ENCODE measurements around the gene XRCC1. TPM values are rescaled to one million over a fixed set of nuclear protein-coding genes. Genes with fewer than 3 reads are reported as not detected.
A peak's percentile ranks its signal among the peaks of the same experiment; 100 is the strongest.

Gene XRCC1
- polyA plus RNA-seq, 3 donors, result 13.1 to 23.0 (median 19.3) TPM

GRCh38 chr19:43552198-43552450, 23.2 kb downstream of the XRCC1 start:
- Histone ChIP-seq H3K9me3 (replicated peaks in 1 of 2; ENCODE audit: control insufficient read depth in 1 of 2, insufficient read depth in 1 of 2, low read length in 2 of 2) (no peaks in the 10 kb centered on the region), H3K79me2 (ENCODE audit: insufficient read depth, low read length) (no peaks in the 10 kb centered on the region), H3K9ac (ENCODE audit: insufficient read depth, low read length, poor library complexity, severe bottlenecking) (no peak overlapping the region), H3K4me3 (replicated peaks in 1 of 3; ENCODE audit: low read depth in 2 of 3, low read length in 3 of 3) (no peak overlapping the region), H3K4me1 (ENCODE audit: control insufficient read depth in 1 of 2, insufficient read depth in 2 of 2, low read length in 2 of 2) (no peaks in the 10 kb centered on the region), H3K27me3 (ENCODE audit: control insufficient read depth in 2 of 2, insufficient read depth in 2 of 2, low read length in 2 of 2) (no peaks in the 10 kb centered on the region), H3K36me3 (replicated peaks in 1 of 2; ENCODE audit: control insufficient read depth in 1 of 2, insufficient read depth in 2 of 2, low read length in 2 of 2) (peaks cover 47 to 79% of the 10 kb centered on the region in 2 donors), H3K27ac (ENCODE audit: low read depth in 1 of 2, low read length in 2 of 2) (no peak overlapping the region), H2AFZ (ENCODE audit: insufficient read depth, low read depth, low read length, poor library complexity, severe bottlenecking) (no peak overlapping the region), H3K4me2 (replicated peaks; ENCODE audit: extremely low read depth, low read length, poor library complexity, severe bottlenecking) (no peak overlapping the region), H4K20me1 (ENCODE audit: insufficient read depth, low read length) (no peaks in the 10 kb centered on the region)
- H3K36me3 Mint-ChIP-seq, result peaks cover 62 to 80% of the 10 kb centered on the region in 2 donors
- intact Hi-C loops (cut with micrococcal nuclease), result no loop called here
- TF ChIP-seq CTCF (IDR thresholded peaks at IDR 0.05), result no peak
- DNase-seq, result no peak
- H3K27ac Mint-ChIP-seq, result peak overlapping the region in 2 of 7 donors; percentile 1 to 62
- no peaks in the 10 kb centered on the region for H3K9me3 Mint-ChIP-seq
- H3K4me1 Mint-ChIP-seq, result no peaks in the 10 kb centered on the region
- peaks cover 0 to 3% (median 2%) of the 10 kb centered on the region in 3 donors for H3K27me3 Mint-ChIP-seq (ENCODE audit: low read depth in 3 of 3)
- H3K4me3 Mint-ChIP-seq, result no peak overlapping the region
- WGBS (ENCODE audit: insufficient coverage), result no CpG with 5 or more reads among the region's 3 CpGs

GRCh38 chr19:43551399-43552197, 23.7 kb downstream of the XRCC1 start:
- no peak for TF ChIP-seq CTCF (IDR thresholded peaks at IDR 0.05)
- no peaks in the 10 kb centered on the region for H3K9me3 ChIP-seq (replicated peaks in 1 of 2; ENCODE audit: control insufficient read depth in 1 of 2, insufficient read depth in 1 of 2, low read length in 2 of 2)
- Mint-ChIP-seq H3K4me1 (no peaks in the 10 kb centered on the region), H3K27ac (peak overlapping the region in 4 of 7 donors; percentile 1 to 62 (median 24)), H3K27me3 (ENCODE audit: low read depth in 3 of 3) (peaks cover 0 to 3% (median 2%) of the 10 kb centered on the region in 3 donors), H3K4me3 (no peak overlapping the region), H3K9me3 (no peaks in the 10 kb centered on the region), H3K36me3 (peaks cover 63 to 82% of the 10 kb centered on the region in 2 donors)
- no peak overlapping the region for H2AFZ ChIP-seq (ENCODE audit: insufficient read depth, low read depth, low read length, poor library complexity, severe bottlenecking)
- WGBS (ENCODE audit: insufficient coverage), result 95% methylated on average over 19 of the region's 23 CpGs
- DNase-seq, result no peak
- no peaks in the 10 kb centered on the region for H4K20me1 ChIP-seq (ENCODE audit: insufficient read depth, low read length)
- no peaks in the 10 kb centered on the region for H3K27me3 ChIP-seq (ENCODE audit: control insufficient read depth in 2 of 2, insufficient read depth in 2 of 2, low read length in 2 of 2)
- no peaks in the 10 kb centered on the region for H3K4me1 ChIP-seq (ENCODE audit: control insufficient read depth in 1 of 2, insufficient read depth in 2 of 2, low read length in 2 of 2)
- no peak overlapping the region for H3K4me3 ChIP-seq (replicated peaks in 1 of 3; ENCODE audit: low read depth in 2 of 3, low read length in 3 of 3)
- no peaks in the 10 kb centered on the region for H3K79me2 ChIP-seq (ENCODE audit: insufficient read depth, low read length)
- no peak overlapping the region for H3K27ac ChIP-seq (ENCODE audit: low read depth in 1 of 2, low read length in 2 of 2)
- H3K9ac ChIP-seq (ENCODE audit: insufficient read depth, low read length, poor library complexity, severe bottlenecking), result no peak overlapping the region
- no peak overlapping the region for H3K4me2 ChIP-seq (replicated peaks; ENCODE audit: extremely low read depth, low read length, poor library complexity, severe bottlenecking)
- peaks cover 52 to 79% of the 10 kb centered on the region in 2 donors for H3K36me3 ChIP-seq (replicated peaks in 1 of 2; ENCODE audit: control insufficient read depth in 1 of 2, insufficient read depth in 2 of 2, low read length in 2 of 2)
- intact Hi-C loops (cut with micrococcal nuclease), result no loop called here

Measured in CD14-positive monocyte (primary cell).